SK-N-SH (cell line): ENCODE data around the gene DAP.

Experiments
- CTCF ChIP-seq: fragments of 200-600 bp; sonication (generic); IDR thresholded peaks from 2 replicates; pipeline ENCODE4 v1.6.1; 2017; ENCODE audit warnings: antibody characterized with exemption, mild to moderate bottlenecking, moderate library complexity
- EZH2phosphoT487 ChIP-seq: fragments of 200-600 bp; sonication (generic); IDR thresholded peaks from 2 replicates; pipeline ENCODE4 v1.6.1; 2017; ENCODE audit warnings: low read depth, mixed run types, mild to moderate bottlenecking, antibody characterized with exemption, moderate library complexity, borderline replicate concordance
- NRF1 ChIP-seq: IDR thresholded peaks from 2 replicates; pipeline ENCODE4 v1.6.1; 2012; ENCODE audit warnings: low read depth, mild to moderate bottlenecking, low read length
- PBX3 ChIP-seq: IDR thresholded peaks from 2 replicates; pipeline ENCODE4; 2012
- POLR2AphosphoS5 ChIP-seq: IDR thresholded peaks from 2 replicates; pipeline ENCODE4 v1.6.1; 2012; ENCODE audit warnings: low read depth, low read length
- USF1 ChIP-seq: IDR thresholded peaks from 2 replicates; pipeline ENCODE4 v1.4.0; 2012; ENCODE audit warnings: low read depth, borderline replicate concordance
- YY1 ChIP-seq: IDR thresholded peaks from 2 replicates; pipeline ENCODE4 v1.4.0; 2012; ENCODE audit warnings: low read depth, mild to moderate bottlenecking

- no peak for TF ChIP-seq CTCF
- no peak for TF ChIP-seq YY1
- no peak for TF ChIP-seq EZH2phosphoT487
- no peak for TF ChIP-seq NRF1
- TF ChIP-seq USF1: no peak
- TF ChIP-seq PBX3: no peak
- TF ChIP-seq POLR2AphosphoS5: no peak
Observed at GRCh38 chr5:10633271-10634049, 127.6 kb downstream of the DAP start.
